Activated naive CD4-positive, alpha-beta T cell treated with anti-CD3 and anti-CD28 coated beads, Interleukin-2, amount 50 U/mL, for 24 hours (primary cell): ENCODE data around the gene CLP1.

Experiments used
- H3K27ac Mint-ChIP-seq: one replicate; pipeline ENCODE4 v1.8.0; 2021; ENCODE audit warnings: mild to moderate bottlenecking, mixed read lengths
- H3K27me3 Mint-ChIP-seq: one replicate; pipeline ENCODE4 v1.8.0; 2021; ENCODE audit warnings: mixed read lengths
- H3K36me3 Mint-ChIP-seq: one replicate; pipeline ENCODE4 v1.8.0; 2021; ENCODE audit warnings: mixed read lengths
- H3K4me1 Mint-ChIP-seq: one replicate; pipeline ENCODE4 v1.8.0; 2021; ENCODE audit warnings: mixed read lengths
- H3K4me3 Mint-ChIP-seq: one replicate; pipeline ENCODE4 v1.8.0; 2021; ENCODE audit warnings: mild to moderate bottlenecking, mixed read lengths
- H3K9me3 Mint-ChIP-seq: one replicate; pipeline ENCODE4 v1.8.0; 2021; ENCODE audit warnings: mixed read lengths

Gene CLP1

GRCh38 chr11:57657194-57658022, at the start of gene CLP1:
Gene CLP1, plus strand, starts transcription at chr11:57657762. Its CDS starts 1,715 bp downstream, at chr11:57659477.
- H3K9me3 Mint-ChIP-seq: no peaks in the 10 kb centered on the region
- peaks cover 38% of the 10 kb centered on the region for H3K4me1 Mint-ChIP-seq
- H3K36me3 Mint-ChIP-seq: peaks cover 6% of the 10 kb centered on the region
- peak within 1 kb of the TSS; percentile 98 for H3K27ac Mint-ChIP-seq
- H3K27me3 Mint-ChIP-seq: no peaks in the 10 kb centered on the region
- peak within 1 kb of the TSS; percentile 100 for H3K4me3 Mint-ChIP-seq

GRCh38 chr11:57610170-57610569, 47.4 kb upstream of the CLP1 start:
- Mint-ChIP-seq H3K27me3 (no peaks in the 10 kb centered on the region), H3K9me3 (no peaks in the 10 kb centered on the region), H3K4me3 (no peak overlapping the region)

DNA sequence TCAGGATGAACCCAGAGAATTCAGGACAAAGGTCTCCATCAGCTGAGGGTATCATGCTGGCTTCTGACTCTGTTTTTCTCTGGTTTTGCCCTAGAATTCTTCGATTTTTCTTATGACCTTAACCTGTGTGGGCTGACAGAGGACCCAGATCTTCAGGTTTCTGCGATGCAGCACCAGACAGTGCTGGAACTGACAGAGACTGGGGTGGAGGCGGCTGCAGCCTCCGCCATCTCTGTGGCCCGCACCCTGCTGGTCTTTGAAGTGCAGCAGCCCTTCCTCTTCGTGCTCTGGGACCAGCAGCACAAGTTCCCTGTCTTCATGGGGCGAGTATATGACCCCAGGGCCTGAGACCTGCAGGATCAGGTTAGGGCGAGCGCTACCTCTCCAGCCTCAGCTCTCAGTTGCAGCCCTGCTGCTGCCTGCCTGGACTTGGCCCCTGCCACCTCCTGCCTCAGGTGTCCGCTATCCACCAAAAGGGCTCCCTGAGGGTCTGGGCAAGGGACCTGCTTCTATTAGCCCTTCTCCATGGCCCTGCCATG, 43.3 kb upstream of the CLP1 start:
- Mint-ChIP-seq H3K4me3 (no peak overlapping the region), H3K27me3 (no peaks in the 10 kb centered on the region), H3K9me3 (no peaks in the 10 kb centered on the region), H3K36me3 (no peaks in the 10 kb centered on the region), H3K4me1 (no peaks in the 10 kb centered on the region), H3K27ac (no peak overlapping the region)

More at GRCh38 chr11:57610170-57610569, 47.4 kb upstream of the CLP1 start:
- H3K27ac Mint-ChIP-seq: no peak overlapping the region
- H3K36me3 Mint-ChIP-seq: no peaks in the 10 kb centered on the region
- H3K4me1 Mint-ChIP-seq: no peaks in the 10 kb centered on the region

DNA sequence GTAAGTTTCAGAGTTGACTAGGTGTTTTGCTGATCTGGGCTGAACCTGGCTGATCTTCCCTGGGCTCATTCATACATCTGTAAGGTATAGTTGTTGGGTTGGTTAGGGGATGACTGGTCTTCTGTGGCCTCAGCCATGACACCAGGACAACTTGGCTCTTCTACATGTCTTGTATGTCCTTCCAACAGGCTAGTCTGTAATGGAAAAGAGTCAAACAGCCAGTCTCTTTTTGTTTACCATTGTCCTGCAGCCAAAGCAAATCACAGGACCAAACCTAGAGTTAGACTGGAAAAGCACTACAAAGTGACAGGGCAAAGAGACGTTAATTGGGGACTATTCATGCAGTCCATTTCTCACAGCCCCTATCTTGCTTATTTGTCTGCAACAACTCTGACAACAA, 42.3 kb upstream of the CLP1 start:
- Mint-ChIP-seq H3K27ac (no peak overlapping the region), H3K4me3 (no peak overlapping the region), H3K27me3 (no peaks in the 10 kb centered on the region), H3K4me1 (no peaks in the 10 kb centered on the region), H3K9me3 (no peaks in the 10 kb centered on the region), H3K36me3 (no peaks in the 10 kb centered on the region)

DNA sequence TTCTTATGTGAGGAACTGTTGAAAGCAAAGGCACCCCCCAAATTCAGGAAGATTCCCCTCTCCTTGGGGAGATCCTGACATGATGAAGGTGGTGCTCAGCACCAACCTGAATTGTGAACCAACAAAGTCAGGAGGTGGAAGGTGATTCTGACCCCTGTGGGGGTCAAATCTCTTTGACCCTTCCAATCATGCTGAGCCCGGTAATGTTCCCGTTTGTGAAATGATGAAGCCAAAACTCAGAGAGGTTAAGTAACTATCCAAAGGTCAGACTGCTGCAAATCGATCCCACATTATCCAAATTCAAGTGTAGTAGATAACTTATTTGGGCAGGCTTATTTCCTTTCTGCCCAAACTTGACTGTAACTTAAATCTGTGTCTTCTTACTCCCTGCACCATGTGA, 41.0 kb upstream of the CLP1 start:
- Mint-ChIP-seq H3K9me3 (no peaks in the 10 kb centered on the region), H3K27ac (no peak overlapping the region), H3K27me3 (peaks cover 1% of the 10 kb centered on the region), H3K4me1 (no peaks in the 10 kb centered on the region), H3K36me3 (no peaks in the 10 kb centered on the region), H3K4me3 (no peak overlapping the region)

- Mint-ChIP-seq H3K27me3 (peaks cover 1% of the 10 kb centered on the region), H3K4me1 (no peaks in the 10 kb centered on the region), H3K9me3 (no peaks in the 10 kb centered on the region), H3K36me3 (peaks cover 3% of the 10 kb centered on the region), H3K27ac (no peak overlapping the region), H3K4me3 (no peak overlapping the region)
Measured at GRCh38 chr11:57618438-57618837, 39.1 kb upstream of the CLP1 start.

DNA sequence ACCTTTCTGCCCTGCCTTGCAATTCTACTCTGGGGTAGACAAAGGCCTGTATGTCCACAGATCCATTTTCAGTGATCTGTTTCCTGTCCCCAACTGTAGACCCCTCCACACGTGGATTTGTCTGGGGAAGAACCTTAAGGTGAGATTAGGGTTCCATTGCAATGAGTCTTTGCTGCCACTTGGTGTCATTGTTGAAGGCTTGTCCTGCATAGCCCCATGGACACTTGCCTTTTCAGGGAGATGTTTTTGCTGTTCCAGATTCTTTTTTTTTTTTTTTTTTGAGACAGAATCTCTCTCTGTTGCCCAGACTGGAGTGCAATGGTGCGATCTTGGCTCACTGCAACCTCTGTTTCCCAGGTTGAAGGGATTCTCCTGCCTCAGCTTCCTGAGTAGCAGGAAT, 38.2 kb upstream of the CLP1 start:
- Mint-ChIP-seq H3K9me3 (no peaks in the 10 kb centered on the region), H3K4me1 (no peaks in the 10 kb centered on the region), H3K27me3 (peaks cover 1% of the 10 kb centered on the region), H3K27ac (no peak overlapping the region), H3K36me3 (peaks cover 3% of the 10 kb centered on the region), H3K4me3 (no peak overlapping the region)

- no peak overlapping the region for H3K4me3 Mint-ChIP-seq
- no peaks in the 10 kb centered on the region for H3K9me3 Mint-ChIP-seq
- H3K27me3 Mint-ChIP-seq: peaks cover 1% of the 10 kb centered on the region
- H3K27ac Mint-ChIP-seq: no peak overlapping the region
- no peaks in the 10 kb centered on the region for H3K4me1 Mint-ChIP-seq
- H3K36me3 Mint-ChIP-seq: peaks cover 3% of the 10 kb centered on the region
Measured at GRCh38 chr11:57620467-57620866, 37.1 kb upstream of the CLP1 start.

DNA sequence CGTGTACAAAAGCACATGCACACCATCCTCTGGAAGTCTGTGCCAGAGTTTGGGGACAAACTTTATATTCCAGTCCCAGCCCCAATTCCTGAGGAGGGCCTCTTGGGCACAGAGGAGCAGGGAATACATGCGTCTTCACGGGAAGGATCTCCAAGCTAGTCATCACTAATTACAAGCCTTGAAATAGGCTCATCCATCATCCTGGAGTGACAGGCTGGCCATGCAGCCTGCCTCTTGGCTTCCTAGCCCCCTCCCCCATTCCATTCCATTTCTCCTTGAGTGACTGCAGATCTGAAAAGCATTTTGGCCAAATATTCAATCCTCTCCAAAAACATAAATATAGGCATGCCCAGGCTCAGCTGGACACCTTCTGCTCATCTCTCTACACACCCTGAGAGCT, 35.3 kb upstream of the CLP1 start:
- peaks cover 3% of the 10 kb centered on the region for H3K36me3 Mint-ChIP-seq
- no peaks in the 10 kb centered on the region for H3K9me3 Mint-ChIP-seq
- no peak overlapping the region for H3K27ac Mint-ChIP-seq
- H3K4me3 Mint-ChIP-seq: no peak overlapping the region
- H3K27me3 Mint-ChIP-seq: peaks cover 1% of the 10 kb centered on the region
- no peaks in the 10 kb centered on the region for H3K4me1 Mint-ChIP-seq

DNA sequence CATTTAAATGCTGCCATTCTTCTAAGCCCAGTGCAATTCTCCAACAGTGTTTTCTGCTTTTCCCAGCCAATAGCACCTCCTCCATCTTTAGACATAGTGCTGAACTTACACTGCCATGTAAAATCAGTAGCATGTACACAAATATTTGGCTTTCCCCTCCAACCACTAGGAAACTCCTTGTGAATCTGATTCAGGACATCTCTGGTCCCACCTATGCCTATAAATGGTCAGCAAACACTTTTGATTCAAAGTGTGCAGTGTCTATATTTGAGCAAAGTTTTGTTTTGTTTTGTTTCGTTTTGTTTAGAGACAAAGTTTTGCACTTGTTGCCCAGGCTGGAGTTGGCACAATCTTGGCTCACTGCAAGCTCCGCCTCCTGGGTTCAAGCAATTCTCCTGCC, 32.7 kb upstream of the CLP1 start:
- Mint-ChIP-seq H3K27ac (no peak overlapping the region), H3K9me3 (no peaks in the 10 kb centered on the region), H3K27me3 (peaks cover 1% of the 10 kb centered on the region), H3K36me3 (peaks cover 3% of the 10 kb centered on the region), H3K4me1 (no peaks in the 10 kb centered on the region), H3K4me3 (no peak overlapping the region)

DNA sequence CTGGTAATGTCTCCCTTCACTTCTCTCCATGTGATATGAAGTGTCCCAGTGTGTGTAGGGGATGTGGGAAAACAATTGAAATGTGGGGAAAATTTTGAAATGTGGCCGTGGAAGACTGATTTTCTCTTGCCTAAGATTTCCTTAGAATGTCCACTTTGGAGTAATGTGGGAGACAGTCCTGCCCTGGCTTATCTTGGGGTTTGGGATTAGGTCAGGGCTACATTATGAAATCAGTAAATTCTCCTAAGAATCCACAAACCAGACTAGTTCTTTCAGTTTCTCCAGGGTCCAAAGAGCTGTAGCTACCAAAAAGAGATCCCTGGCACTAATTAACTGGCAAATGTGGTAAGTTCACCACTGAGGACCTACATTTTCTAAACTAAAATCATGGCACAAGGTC, 30.7 kb upstream of the CLP1 start:
- Mint-ChIP-seq H3K4me1 (no peaks in the 10 kb centered on the region), H3K4me3 (no peak overlapping the region), H3K9me3 (no peaks in the 10 kb centered on the region), H3K27ac (no peak overlapping the region), H3K27me3 (no peaks in the 10 kb centered on the region), H3K36me3 (peaks cover 2% of the 10 kb centered on the region)

GRCh38 chr11:57630171-57630570, 27.4 kb upstream of the CLP1 start:
- no peak overlapping the region for H3K4me3 Mint-ChIP-seq
- no peaks in the 10 kb centered on the region for H3K4me1 Mint-ChIP-seq
- no peaks in the 10 kb centered on the region for H3K36me3 Mint-ChIP-seq
- H3K27me3 Mint-ChIP-seq: peaks cover 5% of the 10 kb centered on the region
- H3K9me3 Mint-ChIP-seq: no peaks in the 10 kb centered on the region
- H3K27ac Mint-ChIP-seq: no peak overlapping the region

DNA sequence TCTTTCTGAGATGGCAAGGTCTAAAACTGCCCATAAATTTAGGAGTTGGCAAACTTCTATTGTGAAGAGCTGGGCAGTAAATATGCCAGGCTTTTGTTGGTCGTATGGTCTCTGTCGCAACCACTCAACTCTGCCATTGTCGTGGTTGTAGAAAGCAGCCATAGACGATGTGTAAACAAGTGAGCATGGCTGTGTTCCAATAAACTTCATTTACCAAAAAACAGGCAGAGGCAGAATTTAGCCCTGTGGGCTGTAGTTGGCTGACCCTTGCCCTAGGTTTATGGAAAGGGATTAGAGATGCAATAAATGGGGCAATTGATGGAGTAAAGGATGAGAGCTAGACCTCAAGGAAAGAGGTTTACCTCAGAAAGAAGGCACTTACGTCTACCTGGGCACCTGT, 25.4 kb upstream of the CLP1 start:
- Mint-ChIP-seq H3K9me3 (no peaks in the 10 kb centered on the region), H3K27me3 (peaks cover 7% of the 10 kb centered on the region), H3K27ac (no peak overlapping the region), H3K4me1 (no peaks in the 10 kb centered on the region), H3K36me3 (no peaks in the 10 kb centered on the region), H3K4me3 (no peak overlapping the region)

DNA sequence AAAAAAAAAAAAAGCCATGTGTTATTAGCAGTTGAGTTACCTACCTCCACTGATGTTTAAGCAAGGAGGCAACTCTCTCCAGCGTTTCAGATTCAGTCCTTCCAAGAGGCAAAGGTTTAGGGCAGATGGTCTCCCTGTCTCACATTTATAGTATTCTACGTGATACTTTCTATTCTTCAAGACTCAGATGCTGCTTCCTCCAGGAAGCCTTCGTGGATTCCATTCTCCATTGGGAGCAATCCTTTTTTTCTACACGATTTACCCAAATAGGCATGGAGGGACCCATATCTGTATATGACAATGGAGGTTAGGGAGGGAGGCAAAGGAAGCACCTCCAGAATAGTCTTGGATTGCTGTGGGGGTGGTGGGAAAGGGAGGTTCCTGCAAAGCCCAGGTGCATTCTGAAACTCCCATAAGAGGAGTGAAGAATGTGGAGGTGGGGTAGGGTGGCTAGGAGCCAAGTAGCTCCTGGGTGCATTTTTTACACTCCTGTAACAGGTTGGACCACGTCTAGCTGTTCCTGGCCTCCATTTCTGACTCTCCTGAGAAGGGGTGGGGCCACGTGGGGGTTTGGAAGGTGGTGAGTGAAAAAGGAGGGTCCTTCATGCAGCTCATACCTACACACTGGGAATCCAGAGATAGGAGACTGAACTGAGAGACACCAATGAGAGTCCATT, 24.0 kb upstream of the CLP1 start:
- peaks cover 6% of the 10 kb centered on the region for H3K4me1 Mint-ChIP-seq
- no peak overlapping the region for H3K27ac Mint-ChIP-seq
- no peaks in the 10 kb centered on the region for H3K9me3 Mint-ChIP-seq
- H3K4me3 Mint-ChIP-seq: no peak overlapping the region
- no peaks in the 10 kb centered on the region for H3K36me3 Mint-ChIP-seq
- peaks cover 7% of the 10 kb centered on the region for H3K27me3 Mint-ChIP-seq

GRCh38 chr11:57634311-57634710, 23.3 kb upstream of the CLP1 start:
- no peaks in the 10 kb centered on the region for H3K9me3 Mint-ChIP-seq
- H3K27ac Mint-ChIP-seq: no peak overlapping the region
- no peak overlapping the region for H3K4me3 Mint-ChIP-seq
- peaks cover 7% of the 10 kb centered on the region for H3K27me3 Mint-ChIP-seq
- H3K36me3 Mint-ChIP-seq: no peaks in the 10 kb centered on the region
- H3K4me1 Mint-ChIP-seq: peaks cover 12% of the 10 kb centered on the region

DNA sequence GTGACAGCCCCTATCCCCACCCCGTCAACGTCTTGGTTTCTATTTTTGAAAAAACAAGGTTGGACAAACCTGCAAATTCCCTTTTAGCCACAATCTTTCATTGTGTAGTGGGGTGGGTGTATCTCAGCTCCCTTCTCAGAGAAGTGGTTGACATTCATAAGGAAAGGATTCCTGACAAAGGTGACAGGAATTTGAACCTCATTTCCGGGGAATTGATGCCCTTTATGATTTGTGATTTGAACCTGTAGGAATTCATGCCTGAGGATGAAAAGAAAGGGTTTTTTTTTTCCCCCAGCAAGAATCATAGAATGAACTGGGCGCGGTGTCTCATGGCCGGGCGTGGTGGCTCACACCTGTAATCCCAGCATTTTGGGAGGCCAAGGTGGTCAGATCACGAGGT, 22.3 kb upstream of the CLP1 start:
- Mint-ChIP-seq H3K4me1 (peaks cover 17% of the 10 kb centered on the region), H3K4me3 (no peak overlapping the region), H3K36me3 (no peaks in the 10 kb centered on the region), H3K27me3 (peaks cover 7% of the 10 kb centered on the region), H3K9me3 (no peaks in the 10 kb centered on the region), H3K27ac (no peak overlapping the region)
